GM12892 (cell line): Measurements from ENCODE around the gene ADGRB3.

Source experiments
- POLR2A ChIP-seq: IDR thresholded peaks from 2 replicates; pipeline ENCODE4 v1.6.1; 2011; ENCODE audit warnings: low read depth, low read length, control low read depth
- POLR2AphosphoS5 ChIP-seq: IDR thresholded peaks from 2 replicates; pipeline ENCODE4 v1.6.1; 2011; ENCODE audit warnings: low read depth, low read length, control low read depth
- TAF1 ChIP-seq: IDR thresholded peaks from 2 replicates; pipeline ENCODE4 v1.6.1; 2011; ENCODE audit warnings: low read depth, mild to moderate bottlenecking, control low read depth, low read length, borderline replicate concordance

DNA sequence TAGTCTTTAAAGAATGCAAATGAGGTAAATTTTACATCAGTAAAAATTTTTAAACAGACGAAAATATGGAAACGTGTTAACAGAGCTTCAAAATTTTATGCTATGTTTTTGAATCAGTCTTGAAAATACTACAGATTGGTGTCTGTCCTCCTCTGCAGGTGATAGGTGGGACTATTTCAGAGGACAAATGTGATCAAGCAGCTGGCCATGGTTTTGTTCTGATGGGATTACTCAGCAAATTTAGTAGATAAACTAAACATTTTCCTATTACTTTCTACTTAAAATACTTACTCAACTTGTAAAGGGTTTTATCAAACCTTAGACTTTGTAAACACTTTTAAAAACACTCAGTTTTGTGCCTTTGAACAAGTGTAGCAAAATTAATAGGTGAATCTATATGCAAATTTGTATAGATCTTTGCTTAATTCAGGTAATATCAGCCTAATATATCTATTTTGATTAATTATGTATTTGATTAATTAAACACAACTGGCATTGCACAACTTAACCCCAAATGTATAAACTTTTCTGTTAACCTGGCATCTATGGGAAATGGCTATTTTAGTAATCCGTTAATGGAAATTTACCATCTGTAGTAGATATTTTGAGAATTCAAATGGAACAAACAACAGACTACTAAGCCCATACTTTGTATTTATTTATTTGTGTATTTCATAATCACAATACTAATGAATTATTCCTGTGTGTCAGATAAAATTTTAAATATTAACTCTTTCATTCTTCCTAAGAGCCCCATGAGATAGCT, 22.5 kb downstream of the ADGRB3 start:
- TF ChIP-seq TAF1, result no peak
- no peak for TF ChIP-seq POLR2A
- TF ChIP-seq POLR2AphosphoS5, result no peak
